MM.1S (cell line): Measurements from ENCODE around the gene OR8D2.

Experiments
- DNase-seq: peaks from one replicate; pipeline ENCODE4 v3.0.0-alpha.2; 2015
- H2AFZ ChIP-seq: fragments of 300-600 bp; sonication (generic); 2 replicates; pipeline ENCODE4 v1.6.0; 2016; ENCODE audit warnings: antibody characterized with exemption, low read length
- H3F3A ChIP-seq: fragments of 300-600 bp; sonication (generic); 2 replicates; pipeline ENCODE4 v1.6.1; 2016; ENCODE audit warnings: mild to moderate bottlenecking, antibody characterized with exemption, low read length, moderate library complexity, mixed read lengths; ENCODE audit not compliant: insufficient read depth
- H3K27ac ChIP-seq: fragments of 300-600 bp; sonication (generic); 2 replicates; pipeline ENCODE4 v1.5.1; 2016; ENCODE audit warnings: mild to moderate bottlenecking, low read length
- H3K27me3 ChIP-seq: fragments of 300-600 bp; sonication (generic); replicated peaks from 2 replicates; pipeline ENCODE4 v1.6.0; 2016; ENCODE audit warnings: low read length; ENCODE audit not compliant: insufficient read depth
- H3K36me3 ChIP-seq: fragments of 300-600 bp; sonication (generic); replicated peaks from 2 replicates; pipeline ENCODE4 v1.6.1; 2016; ENCODE audit warnings: mild to moderate bottlenecking, low read length, mixed read lengths; ENCODE audit not compliant: insufficient read depth
- H3K4me1 ChIP-seq: fragments of 300-600 bp; sonication (generic); 2 replicates; pipeline ENCODE4 v1.6.1; 2016; ENCODE audit warnings: low read length, mixed read lengths
- H3K4me2 ChIP-seq: fragments of 300-600 bp; sonication (generic); 2 replicates; pipeline ENCODE4 v1.6.0; 2016; ENCODE audit warnings: low read depth, low read length
- H3K4me3 ChIP-seq: fragments of 300-600 bp; sonication (generic); 2 replicates; pipeline ENCODE4 v1.5.1; 2016; ENCODE audit warnings: low read length, mixed read lengths
- H3K79me2 ChIP-seq: fragments of 300-600 bp; sonication (generic); 2 replicates; pipeline ENCODE4 v1.6.1; 2016; ENCODE audit warnings: mixed run types, low read length, mixed read lengths
- H3K9ac ChIP-seq: fragments of 300-600 bp; sonication (generic); 2 replicates; pipeline ENCODE4 v1.6.1; 2016; ENCODE audit warnings: low read length, mixed read lengths
- H3K9me2 ChIP-seq: fragments of 300-600 bp; sonication (generic); replicated peaks from 2 replicates; pipeline ENCODE4 v1.6.1; 2016; ENCODE audit warnings: mild to moderate bottlenecking, low read length, mixed read lengths; ENCODE audit not compliant: insufficient read depth
- H3K9me3 ChIP-seq: fragments of 300-600 bp; sonication (generic); replicated peaks from 2 replicates; pipeline ENCODE4 v1.6.1; 2016; ENCODE audit warnings: mild to moderate bottlenecking, low read length, mixed read lengths; ENCODE audit not compliant: insufficient read depth
- H4K20me1 ChIP-seq: fragments of 300-600 bp; sonication (generic); 2 replicates; pipeline ENCODE4 v1.6.1; 2016; ENCODE audit warnings: mild to moderate bottlenecking, low read length, moderate library complexity, mixed read lengths; ENCODE audit not compliant: insufficient read depth
- CTCF ChIP-seq: fragments of 300-600 bp; sonication (generic); IDR thresholded peaks from 2 replicates; pipeline ENCODE4 v1.5.1; 2016; ENCODE audit warnings: antibody characterized with exemption, low read length, mixed read lengths
- EZH2 ChIP-seq: fragments of 300-600 bp; sonication (generic); optimal IDR thresholded peaks from 2 replicates; pipeline ENCODE3; 2017; ENCODE audit warnings: low read depth, mild to moderate bottlenecking, antibody characterized with exemption, low read length, mixed read lengths
- EZH2phosphoT487 ChIP-seq: fragments of 300-600 bp; sonication (generic); IDR thresholded peaks from 2 replicates; pipeline ENCODE4 v1.6.1; 2018; ENCODE audit warnings: antibody characterized with exemption, low read length

The OR8D2 gene

GRCh38 chr11:124297921-124298320 is 22.1 kb downstream of the OR8D2 start:
- Histone ChIP-seq H3K4me2 (no peak overlapping the region), H4K20me1 (no peaks in the 10 kb centered on the region), H3F3A (no peaks in the 10 kb centered on the region), H3K9me2 (no peaks in the 10 kb centered on the region), H3K27me3 (no peaks in the 10 kb centered on the region), H3K27ac (no peak overlapping the region), H3K9ac (no peak overlapping the region), H2AFZ (no peak overlapping the region), H3K4me3 (no peak overlapping the region), H3K36me3 (no peaks in the 10 kb centered on the region), H3K9me3 (no peaks in the 10 kb centered on the region), H3K79me2 (no peaks in the 10 kb centered on the region), H3K4me1 (no peaks in the 10 kb centered on the region)
- no peak for DNase-seq
- TF ChIP-seq EZH2 (no peak), EZH2phosphoT487 (no peak), CTCF (no peak)

- Histone ChIP-seq H3K36me3 (no peaks in the 10 kb centered on the region), H3K79me2 (no peaks in the 10 kb centered on the region), H3K27me3 (no peaks in the 10 kb centered on the region), H3K4me2 (no peak overlapping the region), H3K4me1 (no peaks in the 10 kb centered on the region), H2AFZ (no peak overlapping the region), H3K9ac (no peak overlapping the region), H4K20me1 (no peaks in the 10 kb centered on the region), H3K9me2 (no peaks in the 10 kb centered on the region), H3K9me3 (no peaks in the 10 kb centered on the region), H3F3A (no peaks in the 10 kb centered on the region), H3K4me3 (no peak overlapping the region), H3K27ac (no peak overlapping the region)
- no peak for DNase-seq
- TF ChIP-seq CTCF (no peak), EZH2phosphoT487 (no peak), EZH2 (no peak)
Measured at GRCh38 chr11:124296016-124296415, 24.0 kb downstream of the OR8D2 start.

GRCh38 chr11:124294687-124295086 is 25.3 kb downstream of the OR8D2 start:
- H3K79me2 ChIP-seq = no peaks in the 10 kb centered on the region
- H3K36me3 ChIP-seq = no peaks in the 10 kb centered on the region
- no peaks in the 10 kb centered on the region for H3K9me2 ChIP-seq
- H3K27ac ChIP-seq = no peak overlapping the region
- no peak overlapping the region for H3K4me2 ChIP-seq
- no peak for DNase-seq
- no peak overlapping the region for H3K4me3 ChIP-seq
- H2AFZ ChIP-seq = no peak overlapping the region
- TF ChIP-seq EZH2phosphoT487 = no peak
- no peak for TF ChIP-seq CTCF
- no peak for TF ChIP-seq EZH2
- no peak overlapping the region for H3K9ac ChIP-seq
- no peaks in the 10 kb centered on the region for H3K27me3 ChIP-seq
- no peaks in the 10 kb centered on the region for H4K20me1 ChIP-seq
- H3K4me1 ChIP-seq = no peaks in the 10 kb centered on the region
- H3K9me3 ChIP-seq = no peaks in the 10 kb centered on the region
- no peaks in the 10 kb centered on the region for H3F3A ChIP-seq
